H1 (cell line): ENCODE data around the gene NSUN6. TPM values are rescaled to one million over a fixed set of nuclear protein-coding genes. Genes with fewer than 3 reads are reported as not detected.
A peak's percentile ranks its signal among the peaks of the same experiment; 100 is the strongest.

Source experiments
- ASH2L ChIP-seq: fragments of 200-600, 300-600 bp; sonication (generic); IDR thresholded peaks from one replicate; pipeline ENCODE4 v1.7.1; 2017; ENCODE audit warnings: low read length
- BACH1 ChIP-seq: IDR thresholded peaks from 2 replicates; pipeline ENCODE4 v1.6.1; 2012; ENCODE audit warnings: low read length, improper control_type of control experiment
- CEBPB ChIP-seq: IDR thresholded peaks from 2 replicates; pipeline ENCODE4 v1.6.1; 2012; ENCODE audit warnings: low read depth, low read length
- CREB1 ChIP-seq: IDR thresholded peaks from 2 replicates; pipeline ENCODE4 v1.6.1; 2012; ENCODE audit warnings: inconsistent platforms
- EP300 ChIP-seq, 2 experiments: IDR thresholded peaks; 1 replicate in 1 of 2; 2 replicates in 1 of 2; pipeline ENCODE4 v1.6.1; 2011 to 2012; ENCODE audit warnings: low read depth in 2 of 2, low read length in 2 of 2, mild to moderate bottlenecking in 2 of 2, borderline replicate concordance in 1 of 2, inconsistent platforms in 1 of 2, moderate library complexity in 1 of 2
- GABPA ChIP-seq: IDR thresholded peaks from 2 replicates; pipeline ENCODE4 v1.6.1; 2011; ENCODE audit warnings: mild to moderate bottlenecking, low read length, moderate library complexity, borderline replicate concordance; ENCODE audit not compliant: insufficient read depth
- HDAC2 ChIP-seq, 2 experiments: fragments of 300-600 bp in 1 of 2; sonication (generic) in 1 of 2; IDR thresholded peaks; 2 replicates each; pipeline ENCODE4 v1.6.1; 2011 to 2012; ENCODE audit warnings: low read depth in 2 of 2, low read length in 2 of 2, mild to moderate bottlenecking in 2 of 2, moderate library complexity in 2 of 2, borderline replicate concordance in 1 of 2, inconsistent platforms in 1 of 2
- KDM1A ChIP-seq: fragments of 200-600, 300-600 bp; sonication (generic); IDR thresholded peaks from 2 replicates; pipeline ENCODE4 v1.7.1; 2016; ENCODE audit warnings: mild to moderate bottlenecking, low read length, borderline replicate concordance
- KDM4A ChIP-seq: IDR thresholded peaks from one replicate; pipeline ENCODE4 v1.7.1; 2012; ENCODE audit warnings: low read depth, mild to moderate bottlenecking, moderate library complexity, low read length, inconsistent platforms; ENCODE audit not compliant: severe bottlenecking
- MAX ChIP-seq: IDR thresholded peaks from 2 replicates; pipeline ENCODE4 v1.6.1; 2012; ENCODE audit warnings: inconsistent platforms
- PHF8 ChIP-seq: fragments of 200-600 bp; sonication (generic); conservative IDR thresholded peaks from 2 replicates; pipeline ENCODE4 v1.7.1; 2012; ENCODE audit warnings: low read depth, mild to moderate bottlenecking, inconsistent platforms, low read length, moderate library complexity
- POLR2A ChIP-seq, 2 experiments: IDR thresholded peaks; 1 replicate in 1 of 2; 2 replicates in 1 of 2; pipeline ENCODE4 v1.6.1; 2011; ENCODE audit warnings: low read depth in 2 of 2, low read length in 2 of 2, mild to moderate bottlenecking in 2 of 2; ENCODE audit errors: control extremely low read depth in 1 of 2
- POLR2AphosphoS5 ChIP-seq: IDR thresholded peaks from 2 replicates; pipeline ENCODE4 v1.6.1; 2011; ENCODE audit warnings: low read depth, low read length
- RFX5 ChIP-seq: IDR thresholded peaks from 2 replicates; pipeline ENCODE4 v1.6.1; 2011; ENCODE audit warnings: low read depth, low read length, improper control_type of control experiment, borderline replicate concordance
- SAP30 ChIP-seq: fragments of 300-600 bp; sonication (generic); IDR thresholded peaks from 2 replicates; pipeline ENCODE4 v1.7.1; 2012; ENCODE audit warnings: low read length, moderate library complexity, mild to moderate bottlenecking, inconsistent platforms; ENCODE audit not compliant: insufficient read depth, insufficient replicate concordance
- SIN3A ChIP-seq, 2 experiments: IDR thresholded peaks in 1 of 2; conservative IDR thresholded peaks in 1 of 2; 2 replicates each; pipeline ENCODE4 v1.6.1; 2011 to 2012; ENCODE audit warnings: low read length in 2 of 2, improper control_type of control experiment in 1 of 2, low read depth in 1 of 2, mild to moderate bottlenecking in 1 of 2
- SIRT6 ChIP-seq: IDR thresholded peaks from one replicate; pipeline ENCODE4 v1.7.1; 2012; ENCODE audit warnings: low read length, inconsistent platforms
- SIX5 ChIP-seq: IDR thresholded peaks from 2 replicates; pipeline ENCODE4 v1.6.1; 2011; ENCODE audit warnings: mild to moderate bottlenecking, low read depth, low read length
- SP1 ChIP-seq: IDR thresholded peaks from 2 replicates; pipeline ENCODE4 v1.6.1; 2011; ENCODE audit warnings: low read depth, low read length
- TAF1 ChIP-seq: IDR thresholded peaks from 2 replicates; pipeline ENCODE4 v1.6.1; 2011; ENCODE audit warnings: mild to moderate bottlenecking, low read depth, low read length
- TBP ChIP-seq: IDR thresholded peaks from 2 replicates; pipeline ENCODE4 v1.6.1; 2011; ENCODE audit warnings: low read depth, low read length, improper control_type of control experiment
- polyA plus RNA-seq, 7 experiments: library from polyadenylated mRNA; depleted of rRNA in 3 of 7; stranded (reverse) in 5 of 7; unstranded in 2 of 7; fragments of >200 nt in 5 of 7; fragments of 200-250 nt in 2 of 7; gene quantifications; 1 replicate in 5 of 7; 2 replicates in 1 of 7; 4 replicates in 1 of 7; pipeline versions ENCODE4 v1.2.1 to v1.2.3, GENCODE V29; 2011 to 2013; ENCODE audit warnings: missing spikeins in 2 of 7, mixed read lengths in 2 of 7
- total RNA-seq: library from RNA; stranded (reverse); fragmentation: NEBNext Ultra II Directional; extraction: Animal tissue kit (Norgen Biotek cat#: 25700); gene quantifications from 2 replicates; pipeline ENCODE4 v1.2.1, GENCODE V29; 2021
- TF ChIP-seq, protein P1 (sequence below): IDR thresholded peaks from 2 replicates; pipeline ENCODE4 v1.6.1; 2012; ENCODE audit warnings: inconsistent platforms

Gene NSUN6
- total and polyA plus RNA-seq, 2 of the 8 experiments (the other 6 are each of a cell fraction or from before 2014, with no cell fraction given), result 5.9 to 14.4 TPM

DNA sequence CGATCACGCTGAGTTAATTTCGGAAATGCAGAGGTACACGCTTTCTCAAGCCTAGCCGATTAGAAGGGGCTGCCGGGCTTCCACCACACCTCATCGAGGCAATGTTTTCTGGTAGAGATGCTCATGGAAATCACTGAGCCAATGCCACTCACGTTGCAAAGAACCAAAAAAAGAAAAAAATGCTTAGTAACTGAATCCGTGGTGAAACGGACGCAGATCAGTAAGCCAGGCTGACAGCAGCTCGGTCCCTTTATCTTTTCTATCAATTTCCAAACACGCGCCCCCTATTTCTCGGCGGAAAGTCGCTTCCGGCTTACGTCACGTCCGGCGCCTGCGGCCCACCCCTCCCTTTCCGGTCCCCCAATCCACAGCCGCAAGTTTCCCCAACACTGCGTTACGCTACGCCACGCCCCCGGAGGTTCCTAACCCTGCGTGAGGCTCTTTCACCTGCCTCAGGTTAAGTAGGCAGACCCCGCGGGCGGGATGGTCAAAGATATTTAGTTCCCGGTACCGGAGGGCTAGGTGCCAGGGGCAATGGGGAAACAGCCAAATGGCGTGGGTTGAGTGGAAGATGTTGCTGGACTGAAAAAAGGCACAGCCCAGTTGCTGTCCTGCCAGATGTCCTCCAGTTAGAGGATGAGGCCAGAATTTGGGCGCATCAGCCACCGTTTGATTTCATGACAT, at the start of gene NSUN6 (continued):
- peak; percentile 81 for TF ChIP-seq MAX
- TF ChIP-seq KDM4A, result peak; percentile 76
- no peak for TF ChIP-seq RFX5
- TF ChIP-seq TAF1, result peak; percentile 69; the same call in 1 of the 2 replicates
- no peak for TF ChIP-seq SIX5
- TF ChIP-seq PHF8, result peak; percentile 75
- TF ChIP-seq GABPA, result peak; percentile 95
- TF ChIP-seq CREB1, result peak; percentile 97
- TF ChIP-seq, protein P1, sequence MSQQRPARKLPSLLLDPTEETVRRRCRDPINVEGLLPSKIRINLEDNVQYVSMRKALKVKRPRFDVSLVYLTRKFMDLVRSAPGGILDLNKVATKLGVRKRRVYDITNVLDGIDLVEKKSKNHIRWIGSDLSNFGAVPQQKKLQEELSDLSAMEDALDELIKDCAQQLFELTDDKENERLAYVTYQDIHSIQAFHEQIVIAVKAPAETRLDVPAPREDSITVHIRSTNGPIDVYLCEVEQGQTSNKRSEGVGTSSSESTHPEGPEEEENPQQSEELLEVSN, result no peak
- TF ChIP-seq KDM1A, result peak; percentile 32; the same call in 1 of the 2 replicates
- peak; percentile 86; the same call in 1 of the 2 replicates for TF ChIP-seq BACH1
- peak; percentile 73; the same call in 1 of the 2 replicates for TF ChIP-seq TBP
- peak in 1 of 2 experiments; percentile 69; a peak in 2 of 3 replicates for TF ChIP-seq POLR2A (IDR thresholded peaks at IDR 0.05; ENCODE audit: control extremely low read depth in 1 of 2, low read depth in 2 of 2, low read length in 2 of 2)
- TF ChIP-seq CEBPB, result no peak
- TF ChIP-seq SP1, result peak; percentile 66; the same call in 1 of the 2 replicates
- peak in 1 of 2 experiments; percentile 99 for TF ChIP-seq HDAC2 (IDR thresholded peaks at IDR 0.05; ENCODE audit: borderline replicate concordance in 1 of 2, low read depth in 2 of 2, low read length in 2 of 2)
- TF ChIP-seq ASH2L, result peak; percentile 84
- peak in 1 of 2 experiments; percentile 59; a peak in 1 of 3 replicates for TF ChIP-seq EP300 (IDR thresholded peaks at IDR 0.05; ENCODE audit: borderline replicate concordance in 1 of 2, low read depth in 2 of 2, low read length in 2 of 2)
- peak; percentile 53; the same call in 1 of the 2 replicates for TF ChIP-seq POLR2AphosphoS5
- TF ChIP-seq SIN3A (conservative IDR thresholded peaks at IDR 0.05 in 1 of 2, IDR thresholded peaks at IDR 0.05 in 1 of 2; ENCODE audit: low read depth in 1 of 2, low read length in 2 of 2), result peak; percentile 90 to 97; a peak in 3 of 4 replicates
- no peak for TF ChIP-seq SIRT6
- peak; percentile 70 for TF ChIP-seq SAP30
